GM21360 (cell line): Measurements from ENCODE around the gene RPL37.
"Not testable (repeated sequence)": the region's sequence is repeated elsewhere in the genome, so short reads cannot be mapped to it uniquely, and the experiment has no call there.

ENCODE experiments used
- ATAC-seq: cut with Tn5 transposase; IDR thresholded peaks from one replicate; pipeline ENCODE4 v1.9.1; 2021; ENCODE audit warnings: mild to moderate bottlenecking, moderate library complexity; ENCODE audit not compliant: unreplicated experiment

RPL37 gene

GRCh38 chr5:40834391-40834848 lies 602 bp downstream of the RPL37 start:
- ATAC-seq, result no peak

GRCh38 chr5:40833712-40834229 lies 1.3 kb downstream of the RPL37 start:
- ATAC-seq, result no peak

- no peak for ATAC-seq
These were observed 2.7 kb downstream of the RPL37 start for GRCh38 chr5:40832345-40832744.

- ATAC-seq, result no peak
These were observed 3.4 kb downstream of the RPL37 start for GRCh38 chr5:40831346-40832210.

GRCh38 chr5:40829748-40830533 lies 5.1 kb downstream of the RPL37 start:
- no peak for ATAC-seq

- no peak for ATAC-seq
These were observed 6.0 kb downstream of the RPL37 start for GRCh38 chr5:40828690-40829661.

- ATAC-seq, result no peak
These were observed 6.9 kb downstream of the RPL37 start for GRCh38 chr5:40828021-40828631.

GRCh38 chr5:40827188-40827977 lies 7.6 kb downstream of the RPL37 start:
- ATAC-seq, result no peak

- no peak for ATAC-seq
These were observed 8.4 kb downstream of the RPL37 start for GRCh38 chr5:40826489-40827187.

GRCh38 chr5:40825461-40826043 lies 9.5 kb downstream of the RPL37 start:
- ATAC-seq, result not testable (repeated sequence)

GRCh38 chr5:40823459-40823858 lies 11.6 kb downstream of the RPL37 start:
- no peak for ATAC-seq

GRCh38 chr5:40813698-40814281 lies 21.2 kb downstream of the RPL37 start:
- no peak for ATAC-seq

GRCh38 chr5:40812125-40812524 lies 22.9 kb downstream of the RPL37 start:
- no peak for ATAC-seq

- ATAC-seq, result no peak
These were observed 33.1 kb downstream of the RPL37 start for GRCh38 chr5:40801771-40802562.

- no peak for ATAC-seq
These were observed 35.8 kb downstream of the RPL37 start for GRCh38 chr5:40799258-40799657.

- no peak for ATAC-seq
These were observed 36.2 kb downstream of the RPL37 start for GRCh38 chr5:40798801-40799210.
